Transverse colon (tissue), 4 donors: ENCODE measurements around the gene SAMM50. TPM values are rescaled to one million over a fixed set of nuclear protein-coding genes. Genes with fewer than 3 reads are reported as not detected.

ENCODE experiments used
- DNase-seq: peaks from one replicate; pipeline ENCODE4 v3.0.0-alpha.2; 2019
- H3K27ac ChIP-seq, 4 donors: fragments of 200-600 bp; sonication (generic); 2 replicates each; pipeline ENCODE4 v1.5.1; 2016 to 2018; ENCODE audit warnings: inconsistent platforms in 4 of 4
- H3K27me3 ChIP-seq: fragments of 200-600 bp; sonication (generic); 2 replicates; pipeline ENCODE4 v1.5.1; 2017; ENCODE audit warnings: inconsistent platforms
- H3K36me3 ChIP-seq, 4 donors: fragments of 200-600 bp; sonication (generic); 2 replicates each; pipeline ENCODE4 v1.5.1; 2017 to 2019; ENCODE audit warnings: inconsistent platforms in 4 of 4
- H3K4me1 ChIP-seq, 4 donors: fragments of 200-600 bp; sonication (generic); 2 replicates each; pipeline ENCODE4 v1.5.1; 2017 to 2020; ENCODE audit warnings: inconsistent platforms in 4 of 4
- H3K4me3 ChIP-seq, 4 donors: fragments of 200-600 bp; sonication (generic); 1 replicate in 1 of 4; 2 replicates in 3 of 4; pipeline versions ENCODE4 v1.5.1 to v1.6.1; 2017 to 2019; ENCODE audit warnings: inconsistent platforms in 4 of 4
- H3K9me3 ChIP-seq, 2 donors: fragments of 200-600 bp; sonication (generic); 2 replicates each; pipeline ENCODE4 v1.5.1; 2017 to 2019; ENCODE audit warnings: inconsistent platforms in 2 of 2
- CTCF ChIP-seq, 5 experiments: fragments of 200-600 bp in 3 of 5; fragments of 450-650 bp in 2 of 5; sonication (generic) in 3 of 5; IDR thresholded peaks; 1 replicate in 2 of 5; 2 replicates in 3 of 5; pipeline ENCODE4 v1.5.1; 2016 to 2017; ENCODE audit warnings: antibody characterized with exemption in 5 of 5, inconsistent platforms in 3 of 5, mild to moderate bottlenecking in 2 of 5, moderate library complexity in 1 of 5
- EP300 ChIP-seq: sonication (generic); formaldehyde crosslinking; IDR thresholded peaks from one replicate; pipeline ENCODE4 v1.6.1; 2017; ENCODE audit warnings: antibody characterized with exemption, low read depth
- POLR2A ChIP-seq: fragments of 450-650 bp; IDR thresholded peaks from one replicate; pipeline ENCODE4 v1.6.1; 2016; ENCODE audit warnings: antibody characterized with exemption, mild to moderate bottlenecking, moderate library complexity
- POLR2AphosphoS5 ChIP-seq, 3 donors: sonication (generic); formaldehyde crosslinking; IDR thresholded peaks; one replicate each; pipeline ENCODE4 v1.6.1; 2016; ENCODE audit warnings: antibody characterized with exemption in 3 of 3
- WGBS, 2 donors: methylation state at CpG; one replicate each; pipeline ENCODE4 v1.1.5; 2018; ENCODE audit warnings: low coverage in 1 of 2; 5-methylcytosine and 5-hydroxymethylcytosine counted together
- in situ Hi-C, 4 donors: fragments of 200-750 bp; cut with MboI; loops; one replicate each; pipeline versions ENCODE4 v1.15.0 to v1.15.1; 2017; ENCODE audit warnings: low sequenced_read_pairs in 3 of 4, low pct_ligation_motif_present in 1 of 4, low pct_unique_long_range_greater_than_20kb in 1 of 4
- intact Hi-C: fragments of 100-400 bp; cut with DNase I; formaldehyde crosslinking; loops from one replicate; pipeline ENCODE4 v1.15.1; 2023; ENCODE audit warnings: low total_unique reads
- total RNA-seq, 4 donors: library from RNA; depleted of rRNA; stranded (reverse); fragments of >200 nt; gene quantifications; one replicate each; pipeline ENCODE4 v1.1.0, GENCODE V29; 2016

SAMM50 gene
- total RNA-seq, 4 donors from 2014 or later = 9.0 to 82.6 (median 33.3) TPM

- peaks cover 12% of the 10 kb centered on the region for H3K27me3 ChIP-seq
- in situ Hi-C loops = loop anchor here in 1 of 4 donors (25.0 kb wide), 1 partner anchor 88 kb away; no protein-coding TSS in a partner anchor
- H3K27ac ChIP-seq = no peak overlapping the region
These were observed 29.6 kb upstream of the SAMM50 start for GRCh38 chr22:43925433-43926348.

GRCh38 chr22:43926349-43926710 is 28.9 kb upstream of the SAMM50 start:
- no peak for DNase-seq
- WGBS, 2 donors = 77% methylated on average over 1 of the region's 1 CpG; no CpG with 5 or more reads in 1 of the 2 donors

More at GRCh38 chr22:43925433-43926348, 29.6 kb upstream of the SAMM50 start:
- WGBS, 2 donors = 47% methylated on average over 6 of the region's 6 CpGs; no CpG with 5 or more reads in 1 of the 2 donors
- intact Hi-C loops = no loop called here
- H3K9me3 ChIP-seq = no peaks in the 10 kb centered on the region
- no peak overlapping the region for H3K4me3 ChIP-seq
- H3K4me1 ChIP-seq = peaks cover 3 to 13% (median 10%) of the 10 kb centered on the region in 4 donors
- no peak for TF ChIP-seq POLR2AphosphoS5 (IDR thresholded peaks at IDR 0.05)
- TF ChIP-seq CTCF (IDR thresholded peaks at IDR 0.05) = no peak
- no peak for TF ChIP-seq POLR2A
- no peak for TF ChIP-seq EP300
- H3K36me3 ChIP-seq = no peaks in the 10 kb centered on the region
- DNase-seq = no peak

GRCh38 chr22:43928468-43928867 is 26.8 kb upstream of the SAMM50 start:
- intact Hi-C loops (no loop called here), in situ Hi-C loops (loop anchor here in 1 of 4 donors (25.0 kb wide), 1 partner anchor 91 kb away; no protein-coding TSS in a partner anchor)
- no peak overlapping the region for H3K4me3 ChIP-seq
- H3K36me3 ChIP-seq = no peaks in the 10 kb centered on the region
- H3K27ac ChIP-seq = no peak overlapping the region
- peaks cover 3 to 9% (median 8%) of the 10 kb centered on the region in 4 donors for H3K4me1 ChIP-seq
- H3K27me3 ChIP-seq = peaks cover 12% of the 10 kb centered on the region
- no peak for DNase-seq
- 69 to 80% methylated on average over 1 to 5 of the region's 5 CpGs for WGBS, 2 donors
- no peaks in the 10 kb centered on the region for H3K9me3 ChIP-seq
- TF ChIP-seq POLR2A = no peak

More at GRCh38 chr22:43926349-43926710, 28.9 kb upstream of the SAMM50 start:
- H3K4me1 ChIP-seq = peaks cover 3 to 13% (median 10%) of the 10 kb centered on the region in 4 donors
- H3K27ac ChIP-seq = no peak overlapping the region
- no peaks in the 10 kb centered on the region for H3K36me3 ChIP-seq
- H3K4me3 ChIP-seq = no peak overlapping the region
- in situ Hi-C loops (loop anchor here in 1 of 4 donors (25.0 kb wide), 1 partner anchor 89 kb away; no protein-coding TSS in a partner anchor), intact Hi-C loops (no loop called here)
- no peaks in the 10 kb centered on the region for H3K9me3 ChIP-seq
- peaks cover 12% of the 10 kb centered on the region for H3K27me3 ChIP-seq
- no peak for TF ChIP-seq CTCF (IDR thresholded peaks at IDR 0.05)
- no peak for TF ChIP-seq EP300
- no peak for TF ChIP-seq POLR2AphosphoS5 (IDR thresholded peaks at IDR 0.05)
- TF ChIP-seq POLR2A = no peak

- no peak overlapping the region for H3K4me3 ChIP-seq
- TF ChIP-seq EP300 = no peak
- TF ChIP-seq POLR2A = no peak
- TF ChIP-seq CTCF (IDR thresholded peaks at IDR 0.05) = no peak
These were observed 26.3 kb upstream of the SAMM50 start for GRCh38 chr22:43928908-43929307.

More at GRCh38 chr22:43928908-43929307, 26.3 kb upstream of the SAMM50 start:
- H3K27me3 ChIP-seq = peaks cover 12% of the 10 kb centered on the region
- no peak for DNase-seq
- WGBS, 2 donors = 84% methylated on average over 6 of the region's 6 CpGs; no CpG with 5 or more reads in 1 of the 2 donors
- no peaks in the 10 kb centered on the region for H3K36me3 ChIP-seq
- intact Hi-C loops = no loop called here
- peaks cover 3 to 6% (median 5%) of the 10 kb centered on the region in 4 donors for H3K4me1 ChIP-seq
- no peaks in the 10 kb centered on the region for H3K9me3 ChIP-seq
- in situ Hi-C loops = loop anchor here in 1 of 4 donors (25.0 kb wide), 1 partner anchor 92 kb away; no protein-coding TSS in a partner anchor
- H3K27ac ChIP-seq = no peak overlapping the region
